KMS-11 (cell line): ENCODE results near the gene NBAS.

Experiments used
- H2AFZ ChIP-seq: fragments of 200-600 bp; sonication (generic); 2 replicates; pipeline ENCODE4 v1.6.1; 2016; ENCODE audit warnings: antibody characterized with exemption, mixed run types, low read depth
- H3K27ac ChIP-seq: fragments of 200-600 bp; sonication (generic); 2 replicates; pipeline ENCODE4 v1.6.1; 2016; ENCODE audit warnings: mild to moderate bottlenecking, mixed run types
- H3K27me3 ChIP-seq: fragments of 200-600 bp; sonication (generic); 2 replicates; pipeline ENCODE4 v1.6.1; 2017; ENCODE audit warnings: mild to moderate bottlenecking, low read depth, mixed run types, moderate library complexity; ENCODE audit not compliant: insufficient read depth
- H3K36me3 ChIP-seq: fragments of 200-600 bp; sonication (generic); 2 replicates; pipeline ENCODE4 v1.6.1; 2017; ENCODE audit warnings: mild to moderate bottlenecking, mixed run types; ENCODE audit not compliant: insufficient read depth
- H3K4me1 ChIP-seq: fragments of 200-600 bp; sonication (generic); 2 replicates; pipeline ENCODE4 v1.6.1; 2016; ENCODE audit warnings: mild to moderate bottlenecking, low read depth, mixed run types; ENCODE audit not compliant: poor library complexity, severe bottlenecking
- H3K4me2 ChIP-seq: fragments of 200-600 bp; sonication (generic); 2 replicates; pipeline ENCODE4 v1.7.0; 2016; ENCODE audit warnings: mild to moderate bottlenecking, mixed run types
- H3K4me3 ChIP-seq: fragments of 200-600 bp; sonication (generic); IDR thresholded peaks from 2 replicates; pipeline ENCODE4 v1.6.1; 2017; ENCODE audit warnings: low read depth, low read length, mixed read lengths; ENCODE audit not compliant: insufficient read depth
- H3K79me2 ChIP-seq: fragments of 200-600 bp; sonication (generic); 2 replicates; pipeline ENCODE4 v1.6.1; 2016; ENCODE audit warnings: low read depth, mixed run types; ENCODE audit not compliant: insufficient read depth
- H3K9ac ChIP-seq: fragments of 200-600 bp; sonication (generic); 2 replicates; pipeline ENCODE4 v1.6.1; 2016; ENCODE audit warnings: mild to moderate bottlenecking, mixed run types
- H4K20me1 ChIP-seq: fragments of 200-600 bp; sonication (generic); 2 replicates; pipeline ENCODE4 v1.6.1; 2016; ENCODE audit warnings: mild to moderate bottlenecking, mixed run types; ENCODE audit not compliant: insufficient read depth
- TF ChIP-seq, protein P1 (sequence below): fragments of 200-600 bp; sonication (generic); conservative IDR thresholded peaks from 2 replicates; pipeline ENCODE4 v1.6.1; 2017; ENCODE audit warnings: low read depth, mild to moderate bottlenecking, antibody characterized with exemption, low read length, moderate library complexity, mixed read lengths

NBAS gene

GRCh38 chr2:15389895-15390294 is 171.2 kb downstream of the NBAS start:
- Histone ChIP-seq H3K27ac (no peak overlapping the region), H4K20me1 (no peaks in the 10 kb centered on the region), H3K79me2 (no peaks in the 10 kb centered on the region), H3K36me3 (no peaks in the 10 kb centered on the region), H3K4me3 (no peak overlapping the region), H2AFZ (no peak overlapping the region), H3K27me3 (no peaks in the 10 kb centered on the region), H3K4me2 (no peak overlapping the region), H3K4me1 (no peaks in the 10 kb centered on the region), H3K9ac (no peak overlapping the region)
- TF ChIP-seq, protein P1, sequence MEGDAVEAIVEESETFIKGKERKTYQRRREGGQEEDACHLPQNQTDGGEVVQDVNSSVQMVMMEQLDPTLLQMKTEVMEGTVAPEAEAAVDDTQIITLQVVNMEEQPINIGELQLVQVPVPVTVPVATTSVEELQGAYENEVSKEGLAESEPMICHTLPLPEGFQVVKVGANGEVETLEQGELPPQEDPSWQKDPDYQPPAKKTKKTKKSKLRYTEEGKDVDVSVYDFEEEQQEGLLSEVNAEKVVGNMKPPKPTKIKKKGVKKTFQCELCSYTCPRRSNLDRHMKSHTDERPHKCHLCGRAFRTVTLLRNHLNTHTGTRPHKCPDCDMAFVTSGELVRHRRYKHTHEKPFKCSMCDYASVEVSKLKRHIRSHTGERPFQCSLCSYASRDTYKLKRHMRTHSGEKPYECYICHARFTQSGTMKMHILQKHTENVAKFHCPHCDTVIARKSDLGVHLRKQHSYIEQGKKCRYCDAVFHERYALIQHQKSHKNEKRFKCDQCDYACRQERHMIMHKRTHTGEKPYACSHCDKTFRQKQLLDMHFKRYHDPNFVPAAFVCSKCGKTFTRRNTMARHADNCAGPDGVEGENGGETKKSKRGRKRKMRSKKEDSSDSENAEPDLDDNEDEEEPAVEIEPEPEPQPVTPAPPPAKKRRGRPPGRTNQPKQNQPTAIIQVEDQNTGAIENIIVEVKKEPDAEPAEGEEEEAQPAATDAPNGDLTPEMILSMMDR = no peak

DNA sequence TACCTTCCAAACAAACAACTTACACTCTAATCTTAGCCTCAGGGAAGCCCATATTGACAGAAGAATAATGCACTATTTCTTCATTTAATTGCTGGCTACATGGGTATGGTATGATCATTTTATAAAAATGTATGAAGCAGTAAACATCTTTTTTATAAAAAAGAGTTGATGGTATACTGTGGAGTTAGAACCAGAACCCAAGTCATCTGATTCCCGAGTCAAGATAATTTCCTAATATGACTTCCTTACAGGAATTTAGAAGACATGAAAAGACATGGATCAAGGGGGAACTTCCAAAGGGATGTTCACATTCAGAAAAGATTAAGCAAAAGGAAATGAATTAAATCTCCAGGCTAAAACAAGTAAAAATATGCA is 171.8 kb downstream of the NBAS start:
- TF ChIP-seq, protein P1 = no peak
- Histone ChIP-seq H2AFZ (no peak overlapping the region), H4K20me1 (no peaks in the 10 kb centered on the region; the same call in 1 of the 2 replicates), H3K27ac (no peak overlapping the region), H3K4me2 (no peak overlapping the region), H3K9ac (no peak overlapping the region), H3K4me1 (no peaks in the 10 kb centered on the region), H3K27me3 (no peaks in the 10 kb centered on the region), H3K79me2 (no peaks in the 10 kb centered on the region), H3K4me3 (no peak overlapping the region), H3K36me3 (no peaks in the 10 kb centered on the region)

- no peaks in the 10 kb centered on the region for H3K36me3 ChIP-seq
- no peaks in the 10 kb centered on the region for H3K4me1 ChIP-seq
- no peak overlapping the region for H2AFZ ChIP-seq
- H3K27ac ChIP-seq = no peak overlapping the region
- H3K27me3 ChIP-seq = no peaks in the 10 kb centered on the region
- H3K4me2 ChIP-seq = no peak overlapping the region
- no peaks in the 10 kb centered on the region; the same call in 1 of the 2 replicates for H4K20me1 ChIP-seq
- TF ChIP-seq, protein P1 = no peak
- no peaks in the 10 kb centered on the region for H3K79me2 ChIP-seq
- H3K4me3 ChIP-seq = no peak overlapping the region
- H3K9ac ChIP-seq = no peak overlapping the region
Measured at GRCh38 chr2:15388406-15389325, 172.5 kb downstream of the NBAS start.

DNA sequence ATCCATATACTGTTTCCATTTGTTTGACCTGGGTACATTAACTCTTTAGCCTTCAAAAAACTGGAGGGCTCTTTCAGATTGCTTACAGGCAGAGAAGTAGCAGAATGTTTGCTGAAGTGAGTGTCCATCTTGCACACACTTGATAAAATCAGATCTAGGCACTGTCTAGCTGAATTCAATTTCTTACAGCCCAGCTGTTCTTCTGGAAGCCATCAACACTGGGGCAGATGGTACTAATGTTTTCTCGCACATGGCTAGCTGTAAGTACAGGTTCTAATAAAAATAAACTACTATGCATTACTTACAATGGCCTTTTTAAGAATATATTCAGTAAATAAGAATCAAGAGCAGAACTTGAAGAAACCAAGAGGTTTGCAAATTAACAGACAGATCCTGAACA is 175.9 kb downstream of the NBAS start:
- H3K4me1 ChIP-seq = no peaks in the 10 kb centered on the region
- no peak overlapping the region for H3K27ac ChIP-seq
- H3K36me3 ChIP-seq = no peaks in the 10 kb centered on the region
- no peak overlapping the region for H3K4me3 ChIP-seq
- H2AFZ ChIP-seq = no peak overlapping the region
- no peak overlapping the region for H3K4me2 ChIP-seq
- H3K27me3 ChIP-seq = no peaks in the 10 kb centered on the region
- H3K9ac ChIP-seq = no peak overlapping the region
- TF ChIP-seq, protein P1 = no peak
- no peaks in the 10 kb centered on the region for H3K79me2 ChIP-seq
- H4K20me1 ChIP-seq = no peaks in the 10 kb centered on the region; the same call in 1 of the 2 replicates
